GM18519 (cell line): ENCODE data around the gene RPS2.
"Not testable (repeated sequence)": the region's sequence is repeated elsewhere in the genome, so short reads cannot be mapped to it uniquely, and the experiment has no call there.

ENCODE experiments used
- ATAC-seq: cut with Tn5 transposase; IDR thresholded peaks from one replicate; pipeline ENCODE4 v1.9.1; 2021; ENCODE audit warnings: mild to moderate bottlenecking, moderate library complexity; ENCODE audit not compliant: unreplicated experiment, low FRiP score

Gene RPS2

GRCh38 chr16:1964506-1965395 lies at the start of gene RPS2:
Gene RPS2, minus strand, starts transcription at chr16:1964826. Its CDS starts 201 bp downstream, at chr16:1964625.
- peak; percentile 61 for ATAC-seq

- no peak for ATAC-seq
Observed at GRCh38 chr16:2013527-2013926, 48.9 kb upstream of the RPS2 start.

- not testable (repeated sequence) for ATAC-seq
Observed at GRCh38 chr16:2011726-2012125, 47.1 kb upstream of the RPS2 start.

GRCh38 chr16:2009791-2010510 lies 45.3 kb upstream of the RPS2 start, which contains the start of gene ZNF598:
Gene ZNF598, minus strand, starts transcription at chr16:2009821.
- peak; percentile 49 for ATAC-seq

GRCh38 chr16:2009164-2009711 lies 44.6 kb upstream of the RPS2 start:
- peak; percentile 17 for ATAC-seq

- ATAC-seq, result no peak
Observed at GRCh38 chr16:2008631-2009163, 44.1 kb upstream of the RPS2 start.

GRCh38 chr16:2008009-2008526 lies 43.4 kb upstream of the RPS2 start:
- ATAC-seq, result no peak

GRCh38 chr16:2007081-2007836 lies 42.6 kb upstream of the RPS2 start:
- no peak for ATAC-seq

- no peak for ATAC-seq
Observed at GRCh38 chr16:2006317-2006716, 41.7 kb upstream of the RPS2 start.

- ATAC-seq, result no peak
Observed at GRCh38 chr16:2005646-2006045, 41.0 kb upstream of the RPS2 start.

GRCh38 chr16:2004795-2005517 lies 40.3 kb upstream of the RPS2 start:
- ATAC-seq, result no peak

GRCh38 chr16:2003827-2004641 lies 39.4 kb upstream of the RPS2 start:
- no peak for ATAC-seq

GRCh38 chr16:2003231-2003826 lies 38.7 kb upstream of the RPS2 start:
- no peak for ATAC-seq

- ATAC-seq, result no peak
Observed at GRCh38 chr16:2002406-2003230, 38.0 kb upstream of the RPS2 start.

- ATAC-seq, result no peak
Observed at GRCh38 chr16:2001456-2002355, 37.1 kb upstream of the RPS2 start.

- ATAC-seq, result no peak
Observed at GRCh38 chr16:2001035-2001434, 36.4 kb upstream of the RPS2 start.
